SK-N-SH (cell line): Measurements from ENCODE around the gene RC3H2. TPM values are rescaled to one million over a fixed set of nuclear protein-coding genes. Genes with fewer than 3 reads are reported as not detected.

Experiments used
- CTCF ChIA-PET: fragments of 300-600, 350-600 bp; formaldehyde crosslinking; extraction: SDS; loops from one replicate; lab custom pipeline; 2021; lab: Yijun Ruan, JAX
- POLR2A ChIA-PET: fragments of 350-600 bp; sonication (Branson Sonifier 250); formaldehyde crosslinking; extraction: SDS; loops from one replicate; lab custom pipeline; 2020; ENCODE audit warnings: antibody characterized with exemption, inconsistent platforms; lab: Yijun Ruan, JAX
- DNase-seq: peaks from one replicate; pipeline ENCODE4 v3.0.0; 2012
- H2AFZ ChIP-seq: fragments of 200-600 bp; sonication (generic); 2 replicates; pipeline ENCODE4 v1.8.1; 2016; ENCODE audit warnings: antibody characterized with exemption, mild to moderate bottlenecking, low read depth
- H3F3A ChIP-seq: fragments of 200-600 bp; sonication (generic); replicated peaks from 2 replicates; pipeline ENCODE3; 2016; ENCODE audit warnings: antibody characterized with exemption, mild to moderate bottlenecking; ENCODE audit not compliant: insufficient read depth
- H3K27ac ChIP-seq, 2 experiments: fragments of 200-500 bp in 1 of 2; fragments of 200-600 bp in 1 of 2; sonication (Bioruptor generic) in 1 of 2; sonication (generic), shearing (Covaris generic) in 1 of 2; 2 replicates each; pipeline versions ENCODE4 v1.5.1 to v1.6.1; 2014 to 2016; ENCODE audit warnings: low read depth in 2 of 2, inconsistent platforms in 1 of 2, low read length in 1 of 2, mild to moderate bottlenecking in 1 of 2, mixed read lengths in 1 of 2
- H3K27me3 ChIP-seq: fragments of 200-600 bp; sonication (generic), shearing (Covaris generic); 2 replicates; pipeline ENCODE4 v1.6.1; 2016; ENCODE audit warnings: mixed run types; ENCODE audit not compliant: insufficient read depth
- H3K36me3 ChIP-seq, 2 experiments: fragments of 200-500 bp in 1 of 2; fragments of 200-600 bp in 1 of 2; sonication (Bioruptor generic) in 1 of 2; sonication (generic) in 1 of 2; replicated peaks in 1 of 2; 2 replicates each; pipeline versions ENCODE3 to v1.5.1; 2014 to 2016; ENCODE audit warnings: low read length in 1 of 2, mild to moderate bottlenecking in 1 of 2; ENCODE audit not compliant: insufficient read depth in 2 of 2, control insufficient read depth in 1 of 2
- H3K4me1 ChIP-seq, 2 experiments: fragments of 200-500 bp in 1 of 2; fragments of 200-600 bp in 1 of 2; sonication (Bioruptor generic) in 1 of 2; sonication (generic), shearing (Covaris generic) in 1 of 2; 2 replicates each; pipeline versions ENCODE4 v1.5.1 to v1.6.1; 2014 to 2016; ENCODE audit warnings: low read depth in 1 of 2, low read length in 1 of 2, mixed run types in 1 of 2; ENCODE audit not compliant: insufficient read depth in 2 of 2, control insufficient read depth in 1 of 2
- H3K4me2 ChIP-seq: fragments of 200-600 bp; sonication (generic), shearing (Covaris generic); 2 replicates; pipeline ENCODE4 v1.6.1; 2017; ENCODE audit warnings: mixed run types
- H3K4me3 ChIP-seq, 2 experiments: fragments of 200-500 bp in 1 of 2; fragments of 200-600 bp in 1 of 2; sonication (Bioruptor generic) in 1 of 2; sonication (generic), shearing (Covaris generic) in 1 of 2; 2 replicates each; pipeline versions ENCODE4 v1.5.1 to v1.8.1; 2014 to 2016; ENCODE audit warnings: low read depth in 2 of 2, inconsistent platforms in 1 of 2, low read length in 1 of 2, mild to moderate bottlenecking in 1 of 2, mixed read lengths in 1 of 2, moderate library complexity in 1 of 2
- H3K79me2 ChIP-seq: fragments of 200-600 bp; sonication (generic); 2 replicates; pipeline ENCODE4 v1.8.1; 2017; ENCODE audit warnings: mild to moderate bottlenecking; ENCODE audit not compliant: insufficient read depth
- H3K9ac ChIP-seq: fragments of 200-600 bp; sonication (generic); 2 replicates; pipeline ENCODE4 v1.6.1; 2017; ENCODE audit warnings: mixed run types
- H3K9me2 ChIP-seq: fragments of 200-600 bp; sonication (generic); 2 replicates; pipeline ENCODE4 v1.6.1; 2017; ENCODE audit warnings: mixed run types
- H3K9me3 ChIP-seq: fragments of 200-600 bp; sonication (generic); 2 replicates; pipeline ENCODE4 v1.6.1; 2017; ENCODE audit warnings: mixed run types, mild to moderate bottlenecking, moderate library complexity
- H4K20me1 ChIP-seq: fragments of 200-600 bp; sonication (generic); 2 replicates; pipeline ENCODE4 v1.6.1; 2017; ENCODE audit warnings: mild to moderate bottlenecking, mixed run types; ENCODE audit not compliant: insufficient read depth
- ELF1 ChIP-seq: IDR thresholded peaks from 2 replicates; pipeline ENCODE4 v1.4.0; 2012
- EZH2phosphoT487 ChIP-seq: fragments of 200-600 bp; sonication (generic); IDR thresholded peaks from 2 replicates; pipeline ENCODE4 v1.6.1; 2017; ENCODE audit warnings: low read depth, mixed run types, mild to moderate bottlenecking, antibody characterized with exemption, moderate library complexity, borderline replicate concordance
- FOSL2 ChIP-seq: IDR thresholded peaks from 2 replicates; pipeline ENCODE4 v1.4.0; 2012; ENCODE audit warnings: low read depth, mild to moderate bottlenecking, moderate library complexity, borderline replicate concordance
- FOXJ3 ChIP-seq: sonication (generic); formaldehyde crosslinking; IDR thresholded peaks from 2 replicates; pipeline ENCODE4 v1.5.1; 2020; ENCODE audit warnings: mild to moderate bottlenecking, missing genetic modification reagents
- GATA2 ChIP-seq: sonication (generic); formaldehyde crosslinking; IDR thresholded peaks from 2 replicates; pipeline ENCODE4 v1.5.0; 2020; ENCODE audit warnings: mild to moderate bottlenecking, missing genetic modification reagents
- IRF3 ChIP-seq: fragments of 150-350 bp; IDR thresholded peaks from 2 replicates; pipeline ENCODE4 v1.6.1; 2016; ENCODE audit warnings: mild to moderate bottlenecking, low read depth, low read length
- JUND ChIP-seq: IDR thresholded peaks from 2 replicates; pipeline ENCODE4 v1.4.0; 2012
- MEF2A ChIP-seq: IDR thresholded peaks from 2 replicates; pipeline ENCODE4 v1.4.0; 2012; ENCODE audit warnings: low read depth, borderline replicate concordance
- MXI1 ChIP-seq: IDR thresholded peaks from 2 replicates; pipeline ENCODE4 v1.6.1; 2012; ENCODE audit warnings: mild to moderate bottlenecking, low read depth, low read length, improper control_type of control experiment
- NFIC ChIP-seq: IDR thresholded peaks from 2 replicates; pipeline ENCODE4 v1.4.0; 2012; ENCODE audit warnings: borderline replicate concordance
- NRF1 ChIP-seq: IDR thresholded peaks from 2 replicates; pipeline ENCODE4 v1.6.1; 2012; ENCODE audit warnings: low read depth, mild to moderate bottlenecking, low read length
- POLR2AphosphoS5 ChIP-seq: IDR thresholded peaks from 2 replicates; pipeline ENCODE4 v1.6.1; 2012; ENCODE audit warnings: low read depth, low read length
- SIN3A ChIP-seq: IDR thresholded peaks from 2 replicates; pipeline ENCODE4 v1.6.1; 2012; ENCODE audit warnings: low read depth, mild to moderate bottlenecking, low read length, moderate library complexity, borderline replicate concordance
- SMC3 ChIP-seq: IDR thresholded peaks from 2 replicates; pipeline ENCODE4 v1.6.1; 2012; ENCODE audit warnings: low read depth, low read length, improper control_type of control experiment
- TAF1 ChIP-seq: IDR thresholded peaks from 2 replicates; pipeline ENCODE4 v1.6.1; 2012; ENCODE audit warnings: low read depth, mild to moderate bottlenecking, low read length, moderate library complexity, borderline replicate concordance
- TCF12 ChIP-seq: IDR thresholded peaks from 2 replicates; pipeline ENCODE4 v1.4.0; 2012
- USF2 ChIP-seq: fragments of 150-350 bp; IDR thresholded peaks from 2 replicates; pipeline ENCODE4 v1.6.1; 2017; ENCODE audit warnings: antibody characterized with exemption, low read length, low read depth, borderline replicate concordance
- WGBS: methylation state at CpG from one replicate; pipeline ENCODE4 v1.1.6; 2017; ENCODE audit warnings: low lambda C conversion rate; 5-methylcytosine and 5-hydroxymethylcytosine counted together
- polyA plus RNA-seq, 3 experiments: library from polyadenylated mRNA; depleted of rRNA; stranded (reverse); fragments of >200 nt; gene quantifications; 2 replicates each; pipeline ENCODE4 v1.2.3, GENCODE V29; 2012
- TF ChIP-seq, protein P1 (sequence below): IDR thresholded peaks from 2 replicates; pipeline ENCODE4; 2012
- TF ChIP-seq, protein P2 (sequence below): fragments of 200-600 bp; sonication (generic); IDR thresholded peaks from 2 replicates; pipeline ENCODE4 v1.6.1; 2017; ENCODE audit warnings: antibody characterized with exemption, mild to moderate bottlenecking, moderate library complexity

The RC3H2 gene
- polyA plus RNA-seq, 1 of the 3 experiments (the other 2 are of a cell fraction) = 12.4 TPM

GRCh38 chr9:122940454-122940748, 35.2 kb upstream of the RC3H2 start:
- CTCF ChIA-PET = interaction anchor here (1.0 kb wide), 1 partner anchor 10 kb away, joined by 3 read pairs; no protein-coding TSS in a partner anchor
- 51% methylated on average over 3 of the region's 6 CpGs for WGBS

GRCh38 chr9:122939601-122940000, 34.4 kb upstream of the RC3H2 start:
- H4K20me1 ChIP-seq = peaks cover 30% of the 10 kb centered on the region
- ChIA-PET CTCF (no interaction called here), POLR2A (no interaction called here)
- H3K4me2 ChIP-seq = no peak overlapping the region
- H3K4me3 ChIP-seq = no peak overlapping the region
- H3K36me3 ChIP-seq = peaks cover 15 to 35% of the 10 kb centered on the region in 2 experiments
- no peak for DNase-seq
- H3K79me2 ChIP-seq = peaks cover 69% of the 10 kb centered on the region
- no peak overlapping the region; the same call in 1 of the 2 replicates for H2AFZ ChIP-seq
- TF ChIP-seq IRF3 (no peak), JUND (no peak), USF2 (no peak), POLR2AphosphoS5 (no peak), TCF12 (no peak), ELF1 (no peak), GATA2 (no peak), EZH2phosphoT487 (no peak), SIN3A (no peak), FOSL2 (no peak), FOXJ3 (no peak), MEF2A (no peak), SMC3 (no peak), NFIC (no peak), NRF1 (no peak)
- TF ChIP-seq, protein P1, sequence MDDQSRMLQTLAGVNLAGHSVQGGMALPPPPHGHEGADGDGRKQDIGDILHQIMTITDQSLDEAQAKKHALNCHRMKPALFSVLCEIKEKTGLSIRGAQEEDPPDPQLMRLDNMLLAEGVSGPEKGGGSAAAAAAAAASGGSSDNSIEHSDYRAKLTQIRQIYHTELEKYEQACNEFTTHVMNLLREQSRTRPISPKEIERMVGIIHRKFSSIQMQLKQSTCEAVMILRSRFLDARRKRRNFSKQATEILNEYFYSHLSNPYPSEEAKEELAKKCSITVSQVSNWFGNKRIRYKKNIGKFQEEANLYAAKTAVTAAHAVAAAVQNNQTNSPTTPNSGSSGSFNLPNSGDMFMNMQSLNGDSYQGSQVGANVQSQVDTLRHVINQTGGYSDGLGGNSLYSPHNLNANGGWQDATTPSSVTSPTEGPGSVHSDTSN = no peak
- TF ChIP-seq, protein P2, sequence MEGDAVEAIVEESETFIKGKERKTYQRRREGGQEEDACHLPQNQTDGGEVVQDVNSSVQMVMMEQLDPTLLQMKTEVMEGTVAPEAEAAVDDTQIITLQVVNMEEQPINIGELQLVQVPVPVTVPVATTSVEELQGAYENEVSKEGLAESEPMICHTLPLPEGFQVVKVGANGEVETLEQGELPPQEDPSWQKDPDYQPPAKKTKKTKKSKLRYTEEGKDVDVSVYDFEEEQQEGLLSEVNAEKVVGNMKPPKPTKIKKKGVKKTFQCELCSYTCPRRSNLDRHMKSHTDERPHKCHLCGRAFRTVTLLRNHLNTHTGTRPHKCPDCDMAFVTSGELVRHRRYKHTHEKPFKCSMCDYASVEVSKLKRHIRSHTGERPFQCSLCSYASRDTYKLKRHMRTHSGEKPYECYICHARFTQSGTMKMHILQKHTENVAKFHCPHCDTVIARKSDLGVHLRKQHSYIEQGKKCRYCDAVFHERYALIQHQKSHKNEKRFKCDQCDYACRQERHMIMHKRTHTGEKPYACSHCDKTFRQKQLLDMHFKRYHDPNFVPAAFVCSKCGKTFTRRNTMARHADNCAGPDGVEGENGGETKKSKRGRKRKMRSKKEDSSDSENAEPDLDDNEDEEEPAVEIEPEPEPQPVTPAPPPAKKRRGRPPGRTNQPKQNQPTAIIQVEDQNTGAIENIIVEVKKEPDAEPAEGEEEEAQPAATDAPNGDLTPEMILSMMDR = no peak
- H3F3A ChIP-seq = peaks cover 12% of the 10 kb centered on the region
- H3K9ac ChIP-seq = no peak overlapping the region
- WGBS = 88% methylated on average over 4 of the region's 4 CpGs
- no peaks in the 10 kb centered on the region for H3K27me3 ChIP-seq
- no peak overlapping the region for H3K27ac ChIP-seq
- H3K9me2 ChIP-seq = no peaks in the 10 kb centered on the region
- H3K4me1 ChIP-seq = no peaks in the 10 kb centered on the region; a peak in 1 of 4 replicates
- no peaks in the 10 kb centered on the region for H3K9me3 ChIP-seq

More at GRCh38 chr9:122940454-122940748, 35.2 kb upstream of the RC3H2 start:
- Histone ChIP-seq H3F3A (peaks cover 17% of the 10 kb centered on the region), H3K4me3 (peak overlapping the region; percentile 25 to 40; a peak in 3 of 4 replicates), H3K9me2 (no peaks in the 10 kb centered on the region), H3K4me1 (peaks cover 0 to 6% of the 10 kb centered on the region in 2 experiments; a peak in 2 of 4 replicates), H3K27ac (peak overlapping the region; percentile 31 to 64; a peak in 3 of 4 replicates), H3K9ac (no peak overlapping the region), H3K9me3 (no peaks in the 10 kb centered on the region), H4K20me1 (peaks cover 35% of the 10 kb centered on the region), H2AFZ (peak overlapping the region; percentile 83), H3K36me3 (peaks cover 15 to 41% of the 10 kb centered on the region in 2 experiments), H3K27me3 (no peaks in the 10 kb centered on the region), H3K79me2 (peaks cover 69% of the 10 kb centered on the region), H3K4me2 (peak overlapping the region; percentile 71)
- no peak for DNase-seq
- POLR2A ChIA-PET = interaction anchor here (0.9 to 1.7 kb wide), 3 partner anchors 9 to 35 kb away, joined by 3 to 30 read pairs (median 14); partner anchors contain the start of genes RC3H2, ZBTB26 and ZBTB6
- TF ChIP-seq MXI1 (no peak), TAF1 (0 out of 2 replicates have a peak, but pooled peaks have one; percentile 14), MEF2A (no peak)
